Measurements from ENCODE around the gene BSN. TPM values are rescaled to one million over a fixed set of nuclear protein-coding genes. Genes with fewer than 3 reads are reported as not detected.

The BSN gene
- total and polyA plus RNA-seq, 2 of the 4 experiments (the other 2 are of a cell fraction): under 0.01 to 0.03 TPM

DNA sequence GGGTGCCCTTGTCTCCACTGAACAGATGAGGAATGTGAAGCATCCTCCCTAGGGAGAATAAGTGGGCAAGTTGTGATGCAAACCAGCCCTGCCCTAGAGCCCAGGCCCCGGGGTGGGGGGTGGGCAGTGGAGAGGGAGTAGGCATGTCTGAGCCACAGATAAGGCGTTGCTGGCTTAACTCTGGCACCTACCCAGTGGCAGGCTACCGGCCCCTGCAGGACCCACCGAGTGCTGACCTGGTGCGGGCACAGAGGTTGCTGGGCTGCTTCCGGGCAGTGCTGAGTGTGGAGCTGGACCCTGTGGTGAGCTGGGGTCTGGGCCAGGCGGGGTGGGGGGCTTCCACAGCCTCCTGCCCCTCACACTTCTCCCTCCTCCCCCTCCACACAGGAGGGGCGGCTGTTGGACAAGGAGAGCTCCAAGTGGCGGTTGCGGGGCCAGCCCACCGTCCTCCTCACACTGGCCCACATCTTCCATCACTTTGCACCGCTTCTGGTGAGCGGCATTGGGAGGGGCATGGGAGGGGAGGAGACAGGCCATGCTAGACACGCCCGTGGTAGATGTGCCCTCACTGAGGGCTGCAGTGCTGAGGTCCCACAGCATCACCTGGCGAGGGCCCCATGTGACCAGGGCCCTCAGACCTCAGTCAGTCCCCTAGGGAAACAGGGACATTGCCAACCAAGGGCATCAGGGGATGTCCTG lies 145.2 kb downstream of the BSN start:
- Histone ChIP-seq H2BK20ac (ENCODE audit: low read depth, low read length) (no peak overlapping the region), H3K27me3 (ENCODE audit: control insufficient read depth, insufficient read depth, low read length) (no peaks in the 10 kb centered on the region), H3K9me3 (ENCODE audit: control insufficient read depth, insufficient read depth, low read length) (no peaks in the 10 kb centered on the region), H2BK5ac (ENCODE audit: low read depth, low read length, poor library complexity, severe bottlenecking) (no peak overlapping the region), H2AK5ac (ENCODE audit: low read depth, low read length) (no peak overlapping the region), H3K23ac (ENCODE audit: low read depth, low read length) (no peak overlapping the region), H3K36me3 (ENCODE audit: control insufficient read depth, insufficient read depth, low read length) (peaks cover 39% of the 10 kb centered on the region), H4K91ac (ENCODE audit: insufficient read depth, low read depth, low read length) (no peak overlapping the region), H2BK15ac (ENCODE audit: low read depth, low read length) (no peak overlapping the region), H3K4ac (ENCODE audit: low read depth, low read length) (no peak overlapping the region), H3K79me1 (ENCODE audit: low read depth in 1 of 2, low read length in 2 of 2) (peaks cover 5 to 7% of the 10 kb centered on the region in 2 experiments; a peak in 3 of 4 replicates), H2BK120ac (ENCODE audit: low read depth, low read length) (no peak overlapping the region), H2AFZ (replicated peaks; ENCODE audit: low read length, poor library complexity) (no peak overlapping the region), H3K14ac (replicated peaks; ENCODE audit: low read depth, low read length) (no peak overlapping the region), H4K5ac (ENCODE audit: low read depth, low read length) (no peak overlapping the region), H3K18ac (ENCODE audit: low read depth, low read length) (no peak overlapping the region), H3K56ac (ENCODE audit: extremely low read depth, insufficient read depth, low read length) (no peak overlapping the region), H4K20me1 (ENCODE audit: insufficient read depth, low read length) (peaks cover 7% of the 10 kb centered on the region; the same call in 1 of the 2 replicates), H3K4me1 (ENCODE audit: control insufficient read depth, insufficient read depth, low read length) (no peaks in the 10 kb centered on the region), H3K9me1 (ENCODE audit: insufficient read depth, low read length) (no peaks in the 10 kb centered on the region), H3K4me2 (ENCODE audit: low read depth, low read length) (no peak overlapping the region), H3K4me3 (ENCODE audit: insufficient read depth, low read depth, low read length) (no peak overlapping the region), H3K27ac (ENCODE audit: insufficient read depth, low read length) (no peak overlapping the region), H3K9ac (ENCODE audit: low read depth, low read length) (no peak overlapping the region), H4K8ac (ENCODE audit: low read depth in 2 of 2, low read length in 2 of 2) (no peak overlapping the region), H2AK9ac (replicated peaks; ENCODE audit: low read depth, low read length, poor library complexity) (no peak overlapping the region)
- POLR2A ChIA-PET (ENCODE audit: unreplicated experiment): no interaction called here
- no peak for DNase-seq
- no peak for TF ChIP-seq RCOR1 (IDR thresholded peaks at IDR 0.05; ENCODE audit: insufficient replicate concordance, low read length)
- TF ChIP-seq, protein P1, sequence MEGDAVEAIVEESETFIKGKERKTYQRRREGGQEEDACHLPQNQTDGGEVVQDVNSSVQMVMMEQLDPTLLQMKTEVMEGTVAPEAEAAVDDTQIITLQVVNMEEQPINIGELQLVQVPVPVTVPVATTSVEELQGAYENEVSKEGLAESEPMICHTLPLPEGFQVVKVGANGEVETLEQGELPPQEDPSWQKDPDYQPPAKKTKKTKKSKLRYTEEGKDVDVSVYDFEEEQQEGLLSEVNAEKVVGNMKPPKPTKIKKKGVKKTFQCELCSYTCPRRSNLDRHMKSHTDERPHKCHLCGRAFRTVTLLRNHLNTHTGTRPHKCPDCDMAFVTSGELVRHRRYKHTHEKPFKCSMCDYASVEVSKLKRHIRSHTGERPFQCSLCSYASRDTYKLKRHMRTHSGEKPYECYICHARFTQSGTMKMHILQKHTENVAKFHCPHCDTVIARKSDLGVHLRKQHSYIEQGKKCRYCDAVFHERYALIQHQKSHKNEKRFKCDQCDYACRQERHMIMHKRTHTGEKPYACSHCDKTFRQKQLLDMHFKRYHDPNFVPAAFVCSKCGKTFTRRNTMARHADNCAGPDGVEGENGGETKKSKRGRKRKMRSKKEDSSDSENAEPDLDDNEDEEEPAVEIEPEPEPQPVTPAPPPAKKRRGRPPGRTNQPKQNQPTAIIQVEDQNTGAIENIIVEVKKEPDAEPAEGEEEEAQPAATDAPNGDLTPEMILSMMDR (conservative IDR thresholded peaks at IDR 0.05; ENCODE audit: low read depth, low read length): no peak
- TF ChIP-seq, protein P2, sequence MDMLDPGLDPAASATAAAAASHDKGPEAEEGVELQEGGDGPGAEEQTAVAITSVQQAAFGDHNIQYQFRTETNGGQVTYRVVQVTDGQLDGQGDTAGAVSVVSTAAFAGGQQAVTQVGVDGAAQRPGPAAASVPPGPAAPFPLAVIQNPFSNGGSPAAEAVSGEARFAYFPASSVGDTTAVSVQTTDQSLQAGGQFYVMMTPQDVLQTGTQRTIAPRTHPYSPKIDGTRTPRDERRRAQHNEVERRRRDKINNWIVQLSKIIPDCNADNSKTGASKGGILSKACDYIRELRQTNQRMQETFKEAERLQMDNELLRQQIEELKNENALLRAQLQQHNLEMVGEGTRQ (IDR thresholded peaks at IDR 0.05; ENCODE audit: low read depth, low read length): no peak
- no peak for TF ChIP-seq RAD21 (IDR thresholded peaks at IDR 0.05; ENCODE audit: low read length)
- TF ChIP-seq CHD1 (IDR thresholded peaks at IDR 0.05; ENCODE audit: low read depth, low read length): no peak
- TF ChIP-seq NFE2L2 (IDR thresholded peaks at IDR 0.05; ENCODE audit: low read depth, low read length): no peak
- no peak for TF ChIP-seq FOS (IDR thresholded peaks at IDR 0.05; ENCODE audit: low read depth, low read length)
- no peak for TF ChIP-seq RFX5 (IDR thresholded peaks at IDR 0.05; ENCODE audit: low read depth, low read length)
- no peak for TF ChIP-seq SMC3 (IDR thresholded peaks at IDR 0.05; ENCODE audit: low read depth, low read length)
- TF ChIP-seq BHLHE40 (IDR thresholded peaks at IDR 0.05; ENCODE audit: low read depth, low read length): no peak
- TF ChIP-seq POLR2A (IDR thresholded peaks at IDR 0.05; ENCODE audit: low read depth, low read length): no peak
- no peak for TF ChIP-seq MAZ (IDR thresholded peaks at IDR 0.05; ENCODE audit: borderline replicate concordance, low read depth, low read length)
- WGBS, 2 experiments (ENCODE audit: extremely low coverage in 2 of 2, insufficient read length in 1 of 2): no CpG with 5 or more reads among the region's 16 CpGs
- CTCF ChIA-PET: no interaction called here
- BruUV-seq (replicated peaks): no TSS peak
- ATAC-seq (ENCODE audit: low read depth): no peak; the same call in 1 of the 2 replicates
- in situ Hi-C loops (cut with MboI; ENCODE audit: low sequenced_read_pairs): no loop called here
- dilution Hi-C loops (cut with HindIII; ENCODE audit: low sequenced_read_pairs, unreplicated experiment): no loop called here
- intact Hi-C loops (cut with micrococcal nuclease): no loop called here

All from IMR-90 (cell line).